Uterus (tissue), 2 donors: Measurements from ENCODE around the gene BZW2.

Source experiments
- POLR2A ChIP-seq, 2 donors: fragments of 450-650 bp; IDR thresholded peaks; one replicate each; pipeline ENCODE4 v1.6.1; 2016; ENCODE audit warnings: antibody characterized with exemption in 2 of 2, mild to moderate bottlenecking in 1 of 2, moderate library complexity in 1 of 2
- TF ChIP-seq, protein P1 (sequence below), 4 experiments: fragments of 200-600 bp in 2 of 4; fragments of 450-650 bp in 2 of 4; sonication (generic) in 2 of 4; IDR thresholded peaks; one replicate each; pipeline ENCODE4 v1.5.1; 2016 to 2019; ENCODE audit warnings: antibody characterized with exemption in 4 of 4, mild to moderate bottlenecking in 2 of 4, moderate library complexity in 1 of 4

GRCh38 chr7:16675277-16675676 lies 29.3 kb downstream of the BZW2 start:
- TF ChIP-seq, protein P1, sequence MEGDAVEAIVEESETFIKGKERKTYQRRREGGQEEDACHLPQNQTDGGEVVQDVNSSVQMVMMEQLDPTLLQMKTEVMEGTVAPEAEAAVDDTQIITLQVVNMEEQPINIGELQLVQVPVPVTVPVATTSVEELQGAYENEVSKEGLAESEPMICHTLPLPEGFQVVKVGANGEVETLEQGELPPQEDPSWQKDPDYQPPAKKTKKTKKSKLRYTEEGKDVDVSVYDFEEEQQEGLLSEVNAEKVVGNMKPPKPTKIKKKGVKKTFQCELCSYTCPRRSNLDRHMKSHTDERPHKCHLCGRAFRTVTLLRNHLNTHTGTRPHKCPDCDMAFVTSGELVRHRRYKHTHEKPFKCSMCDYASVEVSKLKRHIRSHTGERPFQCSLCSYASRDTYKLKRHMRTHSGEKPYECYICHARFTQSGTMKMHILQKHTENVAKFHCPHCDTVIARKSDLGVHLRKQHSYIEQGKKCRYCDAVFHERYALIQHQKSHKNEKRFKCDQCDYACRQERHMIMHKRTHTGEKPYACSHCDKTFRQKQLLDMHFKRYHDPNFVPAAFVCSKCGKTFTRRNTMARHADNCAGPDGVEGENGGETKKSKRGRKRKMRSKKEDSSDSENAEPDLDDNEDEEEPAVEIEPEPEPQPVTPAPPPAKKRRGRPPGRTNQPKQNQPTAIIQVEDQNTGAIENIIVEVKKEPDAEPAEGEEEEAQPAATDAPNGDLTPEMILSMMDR (IDR thresholded peaks at IDR 0.05), result no peak
- no peak for TF ChIP-seq POLR2A (IDR thresholded peaks at IDR 0.05)
